ENCODE results near the gene TUBA1A. TPM values are rescaled to one million over a fixed set of nuclear protein-coding genes. Genes with fewer than 3 reads are reported as not detected.
"Not testable (repeated sequence)": the region's sequence is repeated elsewhere in the genome, so short reads cannot be mapped to it uniquely, and the experiment has no call there.

Gene TUBA1A
- total RNA-seq, 1 donor from 2014 or later = 1,025 TPM

DNA sequence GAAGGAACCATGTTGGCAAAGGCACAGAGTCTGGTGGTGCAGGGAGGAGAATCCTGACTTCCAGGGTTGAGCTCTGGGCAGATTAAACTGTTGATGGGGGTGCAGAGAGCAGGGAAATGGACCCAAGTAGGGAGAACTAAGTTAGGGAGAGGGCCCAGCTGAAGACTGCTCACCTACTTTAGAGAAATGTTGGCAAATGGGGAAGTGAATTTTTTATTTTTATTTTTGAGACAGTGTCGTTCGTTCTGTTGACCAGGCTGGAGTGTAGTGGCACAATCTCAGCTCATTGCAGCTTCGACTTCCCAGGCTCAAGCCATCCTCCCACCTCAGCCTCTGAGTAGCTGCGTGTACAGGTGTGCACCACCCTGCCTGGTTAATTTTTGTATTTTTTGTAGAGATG lies 32.1 kb upstream of the TUBA1A start:
- no peak overlapping the region for H3K4me3 ChIP-seq (ENCODE audit: low read depth, low read length)
- TF ChIP-seq, protein P1, sequence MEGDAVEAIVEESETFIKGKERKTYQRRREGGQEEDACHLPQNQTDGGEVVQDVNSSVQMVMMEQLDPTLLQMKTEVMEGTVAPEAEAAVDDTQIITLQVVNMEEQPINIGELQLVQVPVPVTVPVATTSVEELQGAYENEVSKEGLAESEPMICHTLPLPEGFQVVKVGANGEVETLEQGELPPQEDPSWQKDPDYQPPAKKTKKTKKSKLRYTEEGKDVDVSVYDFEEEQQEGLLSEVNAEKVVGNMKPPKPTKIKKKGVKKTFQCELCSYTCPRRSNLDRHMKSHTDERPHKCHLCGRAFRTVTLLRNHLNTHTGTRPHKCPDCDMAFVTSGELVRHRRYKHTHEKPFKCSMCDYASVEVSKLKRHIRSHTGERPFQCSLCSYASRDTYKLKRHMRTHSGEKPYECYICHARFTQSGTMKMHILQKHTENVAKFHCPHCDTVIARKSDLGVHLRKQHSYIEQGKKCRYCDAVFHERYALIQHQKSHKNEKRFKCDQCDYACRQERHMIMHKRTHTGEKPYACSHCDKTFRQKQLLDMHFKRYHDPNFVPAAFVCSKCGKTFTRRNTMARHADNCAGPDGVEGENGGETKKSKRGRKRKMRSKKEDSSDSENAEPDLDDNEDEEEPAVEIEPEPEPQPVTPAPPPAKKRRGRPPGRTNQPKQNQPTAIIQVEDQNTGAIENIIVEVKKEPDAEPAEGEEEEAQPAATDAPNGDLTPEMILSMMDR (conservative IDR thresholded peaks at IDR 0.05; ENCODE audit: low read depth, low read length) = no peak
- no peak for DNase-seq (ENCODE audit: low read depth)

DNA sequence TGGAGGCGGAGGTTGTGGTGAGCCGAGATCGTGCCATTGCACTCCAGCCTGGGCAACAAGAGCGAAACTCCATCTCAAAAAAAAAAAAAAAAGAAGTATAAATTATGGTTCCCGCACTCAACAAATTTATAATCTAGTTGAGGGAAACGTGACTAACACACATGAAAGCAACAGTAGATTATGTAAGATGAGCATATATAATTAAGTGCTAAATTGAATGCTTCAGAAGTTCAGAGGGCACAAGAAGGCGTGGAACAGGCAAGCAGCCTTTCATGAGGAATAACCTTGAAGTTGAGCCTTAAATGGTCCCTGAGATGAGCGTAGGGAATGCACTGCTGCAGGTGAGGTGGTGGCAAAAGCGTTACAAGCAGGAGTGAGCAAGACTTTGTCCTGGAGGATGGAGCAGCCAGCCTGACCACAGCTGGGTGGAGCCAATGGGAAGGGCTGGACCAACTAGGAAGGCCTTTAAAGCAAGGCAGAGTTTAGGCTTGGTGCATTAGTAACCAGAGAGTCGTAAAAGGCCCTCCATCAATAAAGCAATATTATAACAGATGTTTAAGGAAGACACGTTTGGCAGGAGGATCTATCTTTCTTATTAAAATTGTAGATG lies 30.6 kb upstream of the TUBA1A start:
- no peak overlapping the region for H3K4me3 ChIP-seq (ENCODE audit: low read depth, low read length)
- TF ChIP-seq, protein P1 (conservative IDR thresholded peaks at IDR 0.05; ENCODE audit: low read depth, low read length) = no peak
- DNase-seq (ENCODE audit: low read depth) = no peak

DNA sequence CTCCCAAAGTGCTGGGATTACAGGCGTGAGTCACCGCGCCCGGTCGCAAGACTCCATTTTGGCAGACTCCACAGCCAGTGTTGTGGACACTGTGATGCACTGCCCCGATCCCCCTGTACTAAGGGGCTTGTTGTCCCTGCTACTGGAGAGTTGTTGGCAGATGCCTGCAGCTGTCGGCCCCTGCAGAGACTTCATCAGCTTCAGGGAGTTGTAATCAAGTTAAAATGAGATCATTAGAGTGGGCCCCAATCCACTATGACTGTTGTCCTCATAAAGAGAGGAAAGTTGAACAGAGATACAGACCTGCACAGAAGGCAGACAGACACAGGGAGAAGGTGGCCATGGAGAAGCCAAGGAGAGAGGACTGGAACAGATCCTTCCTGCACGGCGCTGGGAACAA lies 23.7 kb upstream of the TUBA1A start:
- no peak for DNase-seq (ENCODE audit: low read depth)
- H3K4me3 ChIP-seq (ENCODE audit: low read depth, low read length) = no peak overlapping the region
- TF ChIP-seq, protein P1 (conservative IDR thresholded peaks at IDR 0.05; ENCODE audit: low read depth, low read length) = no peak

DNA sequence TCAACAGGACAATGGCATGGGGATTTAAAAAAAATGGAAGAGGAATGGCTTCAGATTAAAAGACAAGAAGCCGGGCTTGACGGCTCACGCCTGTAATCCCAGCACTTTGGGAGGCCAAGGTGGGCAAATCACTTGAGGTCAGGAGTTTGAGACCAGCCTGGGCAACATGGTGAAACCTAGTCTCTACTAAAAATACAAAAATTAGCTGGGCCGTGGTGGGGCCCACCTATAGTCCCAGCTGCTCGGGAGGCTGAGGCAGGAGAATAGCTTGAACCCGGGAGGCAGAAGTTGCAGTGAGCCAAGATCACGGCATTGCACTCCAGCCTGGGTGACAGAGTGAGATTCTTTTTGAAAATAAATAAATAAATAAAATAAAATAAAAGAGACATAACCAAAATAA lies 21.8 kb upstream of the TUBA1A start:
- not testable (repeated sequence) for DNase-seq (ENCODE audit: low read depth); H3K4me3 ChIP-seq (ENCODE audit: low read depth, low read length)

DNA sequence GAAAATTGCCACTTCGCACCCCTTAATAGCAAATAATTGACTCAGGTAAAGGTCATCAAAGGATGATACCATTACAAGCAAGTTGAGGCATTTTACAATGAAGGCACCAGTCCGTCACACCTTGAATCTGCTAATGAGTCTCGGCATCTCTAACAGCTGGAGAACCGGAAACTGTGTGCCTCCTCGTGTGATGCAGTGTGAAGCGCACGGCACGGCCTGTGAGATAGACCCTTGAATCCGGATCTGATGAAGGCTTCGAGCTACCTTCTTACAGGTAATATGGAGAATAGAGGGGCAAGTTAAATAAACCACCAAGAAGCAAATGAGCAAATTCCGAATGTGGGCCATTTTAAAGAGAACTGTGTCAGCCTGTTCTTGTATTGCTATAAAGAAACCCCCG lies 19.8 kb upstream of the TUBA1A start:
- no peak overlapping the region for H3K4me3 ChIP-seq (ENCODE audit: low read depth, low read length)
- DNase-seq (ENCODE audit: low read depth) = no peak
- TF ChIP-seq, protein P1 (conservative IDR thresholded peaks at IDR 0.05; ENCODE audit: low read depth, low read length) = no peak

DNA sequence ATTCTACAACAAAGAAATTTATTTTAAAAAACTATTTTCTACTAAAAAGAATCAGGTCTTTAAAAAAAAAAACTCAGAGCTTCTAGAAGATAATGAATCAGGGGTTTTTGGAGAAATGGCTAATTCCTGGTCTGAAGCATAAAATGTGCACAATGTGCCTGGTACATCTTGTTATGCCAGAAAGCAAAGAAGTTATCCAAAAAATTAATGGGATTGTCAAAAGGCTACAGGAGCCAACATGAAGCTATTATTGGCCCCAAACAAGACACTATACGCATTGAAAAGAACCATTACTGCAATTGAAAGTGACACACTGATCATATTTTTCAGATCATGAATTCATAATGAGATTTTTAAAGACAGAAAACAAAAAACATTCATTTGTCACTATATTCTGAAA lies 19.3 kb upstream of the TUBA1A start:
- DNase-seq (ENCODE audit: low read depth) = no peak
- H3K4me3 ChIP-seq (ENCODE audit: low read depth, low read length) = no peak overlapping the region
- TF ChIP-seq, protein P1 (conservative IDR thresholded peaks at IDR 0.05; ENCODE audit: low read depth, low read length) = no peak

DNA sequence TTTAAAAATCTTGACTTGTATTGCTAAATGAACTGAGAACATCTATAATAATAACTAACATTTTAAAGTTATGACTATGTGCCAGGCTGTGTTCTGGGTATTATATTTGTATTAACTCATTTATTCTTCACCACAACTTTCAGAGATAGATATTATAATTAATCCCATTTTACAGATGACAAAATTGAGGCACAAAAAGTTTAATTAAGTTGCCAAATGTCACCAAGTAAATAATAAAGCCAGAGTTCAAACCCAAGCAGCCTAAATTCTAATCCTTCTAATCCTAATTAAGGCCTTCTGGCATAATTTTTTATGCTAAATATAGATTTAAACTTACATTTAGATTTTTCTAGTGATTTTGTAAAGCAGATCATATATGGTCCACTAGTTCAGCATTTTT lies 17.5 kb upstream of the TUBA1A start:
- TF ChIP-seq, protein P1 (conservative IDR thresholded peaks at IDR 0.05; ENCODE audit: low read depth, low read length) = no peak
- H3K4me3 ChIP-seq (ENCODE audit: low read depth, low read length) = no peak overlapping the region
- no peak for DNase-seq (ENCODE audit: low read depth)

Data from epithelial cell of proximal tubule (primary cell).